Measurements from ENCODE around the gene TENM3. TPM values are rescaled to one million over a fixed set of nuclear protein-coding genes. Genes with fewer than 3 reads are reported as not detected.

The TENM3 gene
- total RNA-seq, 4 donors from 2014 or later = 0.18 to 9.4 (median 1.5) TPM

- no peak for DNase-seq
- no peak overlapping the region for H3K4me3 ChIP-seq
- no peaks in the 10 kb centered on the region for H3K27me3 ChIP-seq
- H3K36me3 ChIP-seq = no peaks in the 10 kb centered on the region
- H3K27ac ChIP-seq = no peak overlapping the region
- no peaks in the 10 kb centered on the region for H3K9me3 ChIP-seq
- TF ChIP-seq CTCF (IDR thresholded peaks at IDR 0.05) (no peak), POLR2A (IDR thresholded peaks at IDR 0.05) (no peak)
- H3K4me1 ChIP-seq = no peaks in the 10 kb centered on the region
Observed at GRCh38 chr4:182827954-182828353, 584.8 kb downstream of the TENM3 start.

GRCh38 chr4:182828360-182829025, 585.3 kb downstream of the TENM3 start:
- no peak for DNase-seq
- no peak overlapping the region for H3K27ac ChIP-seq
- no peak for TF ChIP-seq POLR2A (IDR thresholded peaks at IDR 0.05)
- TF ChIP-seq CTCF (IDR thresholded peaks at IDR 0.05) = no peak
- no peaks in the 10 kb centered on the region for H3K36me3 ChIP-seq
- no peaks in the 10 kb centered on the region for H3K9me3 ChIP-seq
- H3K4me3 ChIP-seq = no peak overlapping the region
- H3K4me1 ChIP-seq = no peaks in the 10 kb centered on the region
- H3K27me3 ChIP-seq = no peaks in the 10 kb centered on the region

GRCh38 chr4:182829196-182829595, 586.0 kb downstream of the TENM3 start:
- TF ChIP-seq CTCF (IDR thresholded peaks at IDR 0.05) = no peak
- no peak for TF ChIP-seq POLR2A (IDR thresholded peaks at IDR 0.05)
- H3K9me3 ChIP-seq = no peaks in the 10 kb centered on the region
- no peaks in the 10 kb centered on the region for H3K27me3 ChIP-seq
- no peaks in the 10 kb centered on the region for H3K4me1 ChIP-seq
- DNase-seq = no peak
- no peak overlapping the region for H3K4me3 ChIP-seq
- no peaks in the 10 kb centered on the region for H3K36me3 ChIP-seq
- H3K27ac ChIP-seq = no peak overlapping the region

- DNase-seq = no peak
- H3K9me3 ChIP-seq = no peaks in the 10 kb centered on the region
- TF ChIP-seq CTCF (IDR thresholded peaks at IDR 0.05) (no peak), POLR2A (IDR thresholded peaks at IDR 0.05) (no peak)
- H3K4me1 ChIP-seq = no peaks in the 10 kb centered on the region
- H3K4me3 ChIP-seq = no peak overlapping the region
- H3K36me3 ChIP-seq = no peaks in the 10 kb centered on the region
- no peaks in the 10 kb centered on the region for H3K27me3 ChIP-seq
- H3K27ac ChIP-seq = no peak overlapping the region
Observed at GRCh38 chr4:182831376-182831775, 588.2 kb downstream of the TENM3 start.

- no peak for DNase-seq
- TF ChIP-seq CTCF (IDR thresholded peaks at IDR 0.05) = no peak
- TF ChIP-seq POLR2A (IDR thresholded peaks at IDR 0.05) = no peak
- H3K27me3 ChIP-seq = no peaks in the 10 kb centered on the region
Observed at GRCh38 chr4:182832352-182833120, 589.3 kb downstream of the TENM3 start.

More at GRCh38 chr4:182832352-182833120, 589.3 kb downstream of the TENM3 start:
- H3K9me3 ChIP-seq = no peaks in the 10 kb centered on the region
- no peak overlapping the region for H3K27ac ChIP-seq
- H3K36me3 ChIP-seq = no peaks in the 10 kb centered on the region
- no peak overlapping the region for H3K4me3 ChIP-seq
- no peaks in the 10 kb centered on the region for H3K4me1 ChIP-seq

All from Peyer's patch (tissue), 4 donors.